HG02884 (cell line): Measurements from ENCODE around the gene FAM229A.
A peak's percentile ranks its signal among the peaks of the same experiment; 100 is the strongest.
"Not testable (repeated sequence)": the region's sequence is repeated elsewhere in the genome, so short reads cannot be mapped to it uniquely, and the experiment has no call there.

Experiments
- ATAC-seq: cut with Tn5 transposase; IDR thresholded peaks from one replicate; pipeline ENCODE4 v1.9.1; 2021; ENCODE audit warnings: mild to moderate bottlenecking, moderate library complexity; ENCODE audit not compliant: unreplicated experiment

Gene FAM229A

DNA sequence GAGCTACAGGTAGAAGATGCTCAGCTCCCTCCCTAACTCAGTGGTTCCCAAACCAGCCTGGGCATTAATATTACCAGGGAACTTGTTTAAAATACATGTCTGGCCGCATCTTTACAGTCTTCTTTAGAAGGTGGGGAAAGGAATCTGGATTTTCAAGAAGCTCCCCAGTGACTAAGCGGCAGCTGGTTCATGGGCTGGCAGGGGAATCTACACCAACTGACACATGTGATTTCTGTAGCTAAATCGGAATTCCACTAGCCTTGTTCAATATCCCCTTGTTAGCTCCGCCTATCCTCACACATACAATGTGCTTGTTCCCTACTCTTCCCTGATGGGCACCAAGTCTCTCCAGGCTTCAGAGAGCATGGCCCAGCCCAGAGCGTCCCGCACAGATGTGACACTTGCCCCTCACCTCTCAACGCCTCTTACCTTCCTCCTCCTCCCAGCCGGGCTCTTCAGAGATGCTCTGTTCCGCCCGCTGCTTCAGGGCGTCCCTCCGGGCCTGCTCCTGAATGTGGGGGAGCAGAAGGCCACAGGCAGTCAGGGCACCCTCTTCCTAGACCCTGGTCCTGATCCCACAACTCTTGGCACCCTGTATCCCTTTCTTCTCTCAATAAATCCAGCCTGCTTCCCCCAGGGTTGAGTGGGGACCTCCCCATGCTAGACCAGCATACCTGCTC is 15.4 kb upstream of the FAM229A start:
- no peak for ATAC-seq

DNA sequence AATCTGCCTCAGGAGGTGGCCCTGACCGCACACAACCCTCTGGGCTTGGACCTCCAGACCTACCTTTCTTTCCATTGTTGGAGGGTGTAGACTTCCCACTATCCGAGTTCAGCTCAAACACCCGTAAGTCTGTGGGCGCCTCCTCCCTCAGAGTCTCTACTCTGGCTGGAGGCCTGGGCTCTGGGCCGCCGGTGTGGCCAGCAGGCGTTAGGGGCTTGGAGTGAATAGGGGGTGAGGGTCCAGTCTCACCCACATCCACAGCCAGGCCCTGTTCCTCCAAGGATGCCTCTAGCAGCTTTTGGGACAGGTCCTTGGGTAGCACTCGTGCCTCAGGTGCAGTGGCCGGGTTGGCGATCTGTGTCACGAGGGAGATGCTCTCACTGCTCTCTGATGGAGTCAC is 13.9 kb upstream of the FAM229A start:
- ATAC-seq: no peak

DNA sequence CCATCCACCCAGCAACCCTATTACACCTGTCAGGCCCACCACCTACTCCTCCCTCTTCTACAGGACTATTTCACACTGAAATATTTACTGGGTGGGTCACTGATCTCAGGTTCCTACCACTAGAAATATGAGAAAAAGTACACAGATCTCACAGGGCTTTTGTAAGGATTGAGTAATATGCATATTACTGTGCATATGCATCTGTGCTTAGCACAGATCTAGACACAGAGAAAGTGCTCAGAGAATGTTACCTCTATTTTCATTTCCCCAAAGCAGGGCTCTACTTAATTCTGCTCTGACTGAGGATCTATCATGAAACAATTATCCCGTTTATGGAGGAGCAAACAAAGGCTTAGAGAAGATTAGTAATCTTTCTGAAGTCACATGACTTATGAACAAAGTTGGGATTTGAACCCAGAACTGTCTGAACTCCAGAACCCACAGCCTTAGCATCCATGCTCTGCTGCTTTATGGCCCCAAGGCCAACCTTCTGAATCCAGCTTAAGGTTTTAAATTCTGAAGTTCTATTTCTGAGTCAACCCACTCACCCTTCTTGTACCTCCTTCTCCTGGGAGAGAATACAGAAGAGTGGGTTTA is 11.8 kb upstream of the FAM229A start:
- ATAC-seq: no peak

DNA sequence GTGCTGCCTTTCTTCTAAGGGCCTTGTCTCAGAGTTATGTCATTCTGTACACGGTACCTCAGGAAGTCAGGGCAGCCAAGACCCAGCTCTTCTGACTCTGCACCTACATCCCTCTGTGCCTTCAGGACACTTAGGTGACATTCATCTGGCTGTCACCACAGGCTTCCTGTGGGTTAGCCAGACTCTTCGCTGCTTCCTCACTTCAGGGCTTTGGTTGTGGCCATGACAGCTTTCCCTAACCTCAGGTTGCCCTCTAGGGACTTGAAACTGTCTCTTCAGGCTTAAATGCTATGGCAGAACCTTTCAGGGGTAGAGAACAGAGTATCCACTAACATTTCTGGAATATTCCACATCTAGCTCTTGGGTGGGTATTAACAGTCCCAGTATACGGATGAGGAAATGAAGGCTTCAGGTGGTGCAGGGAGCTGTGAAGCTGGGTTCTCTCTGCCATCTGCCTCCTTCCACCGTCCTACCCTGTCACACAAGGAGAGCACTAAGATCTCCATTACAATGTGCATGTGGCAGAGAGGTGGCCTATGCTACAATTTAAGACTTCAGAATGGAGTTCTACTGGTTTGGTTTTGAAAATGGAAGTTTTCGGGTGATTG is 10.0 kb upstream of the FAM229A start:
- ATAC-seq: no peak

DNA sequence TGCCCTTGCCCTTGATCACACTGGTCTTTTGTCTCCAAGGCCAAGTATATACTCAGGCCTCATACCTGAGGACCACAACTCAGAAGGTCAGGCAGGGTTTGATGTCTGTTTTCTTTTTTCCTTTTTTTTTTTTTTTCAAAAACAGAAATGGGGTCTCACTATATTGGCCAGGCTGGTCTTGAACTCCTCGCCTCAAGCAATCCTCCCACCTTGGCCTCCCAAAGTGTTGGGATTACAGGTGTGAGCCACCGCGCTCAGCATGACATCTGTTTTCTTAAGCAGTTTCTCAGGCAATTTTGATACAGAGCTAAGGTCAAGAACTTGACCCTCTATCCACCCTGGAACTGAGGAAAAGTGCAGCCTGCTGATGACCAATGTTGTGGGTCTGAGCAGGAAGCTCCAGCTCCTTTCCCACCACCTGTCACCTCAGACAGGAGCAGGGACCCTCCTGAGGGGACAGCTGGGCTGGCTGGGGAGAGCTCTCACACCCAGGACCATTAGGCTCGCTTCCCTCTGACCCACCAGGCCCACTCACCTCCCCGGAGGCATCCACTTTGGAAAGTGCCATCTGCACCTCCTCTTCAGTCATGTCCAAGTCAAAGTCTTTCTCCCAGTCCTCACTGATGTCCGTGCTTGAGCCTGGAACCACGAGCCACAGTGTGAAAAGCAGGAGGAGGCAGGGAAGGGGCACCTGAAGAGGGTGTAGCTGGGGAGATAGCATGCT is 5.8 kb upstream of the FAM229A start:
- ATAC-seq: no peak

DNA sequence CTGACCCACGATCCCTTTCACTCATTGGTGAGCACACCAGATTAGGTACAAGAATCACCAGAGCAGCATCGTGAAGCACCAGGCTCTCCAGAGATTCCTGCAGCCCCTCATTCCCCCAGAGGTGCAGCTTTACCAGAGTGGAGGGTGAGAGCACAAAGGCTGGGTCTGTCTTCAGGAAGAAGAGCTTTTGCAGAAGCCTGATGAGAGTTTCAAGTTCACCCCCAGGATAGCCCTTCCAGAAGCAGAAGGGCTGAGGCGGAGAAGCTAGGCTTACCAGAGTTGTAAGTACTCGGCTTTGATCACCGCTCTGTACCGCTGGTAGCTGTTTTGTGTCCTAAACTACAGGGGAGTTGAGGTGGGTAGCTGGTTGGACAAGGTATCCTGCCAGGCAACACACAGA is 3.2 kb upstream of the FAM229A start:
- no peak for ATAC-seq

DNA sequence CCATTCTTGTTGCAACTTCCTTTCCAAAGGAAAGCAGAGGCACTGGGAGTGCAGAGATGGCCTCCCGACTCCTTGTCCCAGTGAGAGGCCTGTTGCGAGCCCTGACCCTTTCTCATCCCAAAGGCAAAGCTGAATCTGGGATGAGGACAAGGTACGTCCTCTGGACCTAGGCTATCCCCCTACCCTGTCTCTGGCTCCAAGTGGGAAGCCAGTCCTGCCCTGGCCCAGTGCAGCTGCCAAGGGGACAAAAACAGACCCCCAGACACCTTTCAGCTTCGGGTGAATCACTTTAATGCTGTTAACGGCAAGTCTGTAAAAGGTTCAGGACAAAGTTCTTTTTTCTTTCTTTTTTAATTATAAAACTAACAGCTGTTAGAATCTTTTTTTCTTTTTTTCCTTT is 2.6 kb upstream of the FAM229A start:
- ATAC-seq: no peak

DNA sequence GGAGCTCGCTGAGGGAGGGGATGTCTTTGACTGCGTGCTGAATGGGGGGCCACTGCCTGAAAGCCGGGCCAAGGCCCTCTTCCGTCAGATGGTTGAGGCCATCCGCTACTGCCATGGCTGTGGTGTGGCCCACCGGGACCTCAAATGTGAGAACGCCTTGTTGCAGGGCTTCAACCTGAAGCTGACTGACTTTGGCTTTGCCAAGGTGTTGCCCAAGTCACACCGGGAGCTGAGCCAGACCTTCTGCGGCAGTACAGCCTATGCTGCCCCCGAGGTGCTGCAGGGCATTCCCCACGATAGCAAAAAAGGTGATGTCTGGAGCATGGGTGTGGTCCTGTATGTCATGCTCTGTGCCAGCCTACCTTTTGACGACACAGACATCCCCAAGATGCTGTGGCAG is 1.4 kb upstream of the FAM229A start:
- ATAC-seq: no peak

DNA sequence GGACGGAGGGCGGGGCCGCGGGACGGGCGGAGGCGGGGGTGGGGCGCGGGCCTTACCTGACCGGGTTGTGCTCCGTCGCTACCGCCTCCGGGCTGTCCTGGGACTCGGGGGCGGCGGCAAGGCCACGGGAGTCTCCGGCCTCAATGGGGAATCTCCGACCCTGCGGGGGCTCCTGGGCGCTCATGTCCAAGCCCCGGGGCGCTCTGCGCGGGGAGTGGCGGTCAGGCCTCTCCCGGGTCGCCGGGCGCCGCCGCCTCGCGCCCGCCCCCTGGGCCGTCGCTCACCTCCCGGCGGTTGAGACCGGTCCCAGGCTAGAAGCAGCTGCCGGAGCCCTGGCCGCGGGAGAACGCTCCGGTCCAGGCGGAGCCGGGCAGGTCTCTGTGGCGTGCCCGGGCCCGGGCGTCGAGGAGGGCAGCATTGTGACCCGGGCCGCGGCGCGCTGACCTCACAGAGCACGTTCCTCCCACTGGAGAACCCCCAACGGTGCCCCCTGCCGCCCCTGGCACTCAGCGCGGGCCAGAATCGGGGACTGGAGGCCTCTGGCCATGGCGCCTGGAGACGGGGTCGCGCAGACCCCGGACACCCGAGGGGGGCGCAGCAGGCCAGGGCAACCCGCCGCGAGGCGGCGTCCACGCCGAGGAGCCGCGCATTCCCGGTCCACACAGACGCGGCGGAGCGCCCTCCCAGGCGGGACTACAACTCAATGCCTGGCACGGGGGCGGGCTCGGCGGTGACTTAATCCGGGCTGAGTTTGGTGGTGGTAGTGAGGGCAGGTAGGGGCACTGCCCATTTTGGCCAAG is 411 bp downstream of the FAM229A start:
- no peak for ATAC-seq

DNA sequence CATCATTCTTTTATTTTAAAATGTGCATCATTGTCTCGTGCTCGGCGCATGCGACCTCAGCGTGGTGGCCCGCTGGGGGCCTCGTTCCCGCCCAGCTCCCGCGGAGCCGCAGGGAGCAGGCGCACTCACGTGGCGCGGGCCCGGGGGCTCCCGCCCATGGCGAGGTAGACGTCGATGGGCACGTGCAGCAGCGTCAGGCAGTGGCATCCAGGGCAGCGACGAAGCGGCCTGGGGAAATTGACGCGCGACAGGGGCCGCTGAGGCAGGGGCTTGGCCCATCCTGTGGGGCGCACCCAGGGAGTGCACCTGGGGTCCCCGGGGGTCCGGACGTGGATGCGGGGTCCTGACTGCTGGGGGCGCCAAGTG is 994 bp downstream of the FAM229A start:
- ATAC-seq: no peak

DNA sequence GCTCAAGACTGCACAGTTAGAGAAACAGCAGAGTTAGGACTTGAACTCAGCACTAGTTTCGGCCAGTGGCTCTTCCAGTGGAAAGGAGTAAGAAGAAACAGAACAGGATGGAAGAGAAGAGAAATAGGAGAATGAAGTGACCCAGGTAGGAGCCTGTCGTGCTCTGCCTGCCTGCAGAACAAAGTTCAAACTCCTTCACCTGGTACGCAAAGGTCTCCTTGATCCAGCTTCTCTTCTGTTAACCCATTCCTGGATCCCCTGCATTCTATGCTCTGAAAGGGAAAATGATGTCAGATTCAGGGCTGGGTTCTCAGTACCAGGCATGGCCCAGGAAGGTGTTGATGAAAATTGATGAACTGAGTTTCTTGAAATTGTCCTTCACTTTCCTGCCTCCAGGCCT is 3.9 kb downstream of the FAM229A start:
- ATAC-seq: no peak

DNA sequence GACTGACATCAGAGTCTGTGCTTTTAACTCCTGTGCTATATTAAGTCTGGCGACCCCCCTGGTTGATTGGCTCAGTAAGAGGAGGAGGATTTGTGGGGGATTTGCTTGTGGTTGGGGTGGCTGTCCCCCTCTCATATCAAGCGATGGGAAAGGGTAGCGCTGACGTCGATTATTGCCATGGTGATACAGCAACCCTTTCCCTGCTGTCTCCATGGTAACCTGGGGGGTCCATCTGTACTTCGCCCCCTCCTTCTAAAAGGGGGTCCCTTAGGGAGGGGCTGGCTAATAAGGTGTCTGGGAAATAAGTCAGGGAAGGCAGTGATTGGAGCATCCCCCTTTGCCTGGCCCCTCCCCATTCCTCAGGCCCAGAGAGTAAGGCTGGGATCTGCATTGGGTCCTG is 4.7 kb downstream of the FAM229A start:
- ATAC-seq: no peak

DNA sequence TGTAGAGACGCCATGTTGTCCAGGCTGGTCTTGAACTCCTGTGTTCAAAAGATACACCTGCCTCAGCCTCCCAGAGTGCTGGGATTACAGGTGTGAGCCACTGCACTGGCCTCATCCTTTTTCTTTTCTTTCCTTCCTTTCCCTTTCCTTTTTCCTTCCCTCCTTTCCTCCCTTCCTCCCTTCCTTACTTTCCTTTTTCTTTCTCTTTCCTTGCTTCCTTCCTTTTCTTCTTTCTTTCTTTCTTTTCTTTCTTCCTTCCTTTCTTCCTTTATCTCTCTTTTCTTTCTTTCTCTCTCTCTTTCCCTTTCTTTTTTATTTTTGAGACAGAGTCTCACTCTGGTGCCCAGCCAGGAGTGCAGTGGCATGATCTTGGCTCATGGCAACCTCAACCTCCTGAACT is 5.8 kb downstream of the FAM229A start:
- ATAC-seq: no peak

DNA sequence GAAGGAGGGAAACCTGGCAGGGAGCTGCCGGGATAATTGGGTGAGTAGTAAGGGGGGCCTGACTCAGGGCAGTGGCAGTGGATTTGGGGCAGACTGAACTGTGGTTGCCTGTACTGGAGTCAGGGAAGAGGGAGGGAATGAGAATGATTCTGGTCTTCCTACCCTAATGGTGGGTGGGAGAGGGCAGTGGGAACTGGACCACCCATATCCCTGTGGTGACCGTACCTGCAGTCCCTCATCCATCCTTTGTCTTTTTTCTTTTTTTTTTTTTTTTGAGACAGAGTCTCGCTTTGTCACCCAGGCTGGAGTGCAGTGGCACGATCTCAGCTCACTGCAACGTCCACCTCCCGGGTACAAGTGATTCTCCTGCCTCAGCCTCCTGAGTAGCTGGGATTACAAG is 6.5 kb downstream of the FAM229A start:
- not testable (repeated sequence) for ATAC-seq

DNA sequence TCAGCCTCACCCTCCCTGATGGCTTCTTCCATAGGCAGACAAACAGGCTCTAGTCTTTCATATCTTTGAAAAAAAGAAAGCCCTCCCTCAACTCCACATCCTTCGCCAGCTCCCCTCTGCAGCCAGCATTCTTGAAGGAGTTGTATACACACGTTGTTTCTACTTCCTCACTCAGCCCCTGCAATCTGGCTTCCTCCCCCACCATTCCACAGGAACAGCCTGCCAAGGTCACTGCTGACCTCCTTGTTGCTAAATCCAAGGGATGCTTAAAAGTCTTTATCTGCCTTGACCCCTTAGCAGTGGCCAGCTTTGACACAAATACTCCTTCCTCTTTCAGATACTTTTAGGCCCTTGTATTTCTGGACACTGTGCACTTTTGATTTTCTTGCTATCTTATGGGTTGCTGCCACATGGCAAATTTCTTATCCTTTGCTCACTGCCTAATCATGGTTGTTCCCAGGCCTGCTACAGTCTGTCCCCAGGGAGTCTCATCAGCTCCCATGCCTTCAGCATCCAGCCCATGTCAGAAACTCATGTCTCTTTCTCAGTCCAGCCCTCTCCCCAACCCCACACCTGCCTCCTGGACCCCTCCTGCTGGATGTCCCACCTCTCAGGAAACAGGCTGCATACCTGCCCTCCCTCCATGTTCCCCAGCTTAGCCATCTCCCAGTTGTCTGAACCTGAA is 8.3 kb downstream of the FAM229A start:
- no peak for ATAC-seq

DNA sequence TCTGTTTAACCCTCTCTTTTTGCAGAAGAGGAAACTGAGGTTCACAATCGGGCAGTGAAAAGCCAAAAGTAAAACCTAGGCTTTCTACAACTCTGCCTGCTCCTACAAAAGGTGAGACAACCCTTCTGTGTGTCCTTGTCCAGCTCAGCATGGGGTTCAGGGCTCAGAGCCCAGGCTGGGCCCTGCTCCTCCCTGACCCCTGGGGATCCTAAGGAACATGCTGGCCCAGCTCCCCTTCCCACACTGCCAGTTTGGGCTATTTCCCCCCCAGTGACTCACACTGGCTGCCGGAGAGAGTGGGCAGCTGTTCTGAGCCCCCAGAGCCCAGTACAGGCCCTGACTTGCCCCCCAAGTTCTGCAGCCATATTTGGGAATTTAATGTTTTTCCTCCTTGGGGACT is 8.9 kb downstream of the FAM229A start:
- no peak for ATAC-seq

DNA sequence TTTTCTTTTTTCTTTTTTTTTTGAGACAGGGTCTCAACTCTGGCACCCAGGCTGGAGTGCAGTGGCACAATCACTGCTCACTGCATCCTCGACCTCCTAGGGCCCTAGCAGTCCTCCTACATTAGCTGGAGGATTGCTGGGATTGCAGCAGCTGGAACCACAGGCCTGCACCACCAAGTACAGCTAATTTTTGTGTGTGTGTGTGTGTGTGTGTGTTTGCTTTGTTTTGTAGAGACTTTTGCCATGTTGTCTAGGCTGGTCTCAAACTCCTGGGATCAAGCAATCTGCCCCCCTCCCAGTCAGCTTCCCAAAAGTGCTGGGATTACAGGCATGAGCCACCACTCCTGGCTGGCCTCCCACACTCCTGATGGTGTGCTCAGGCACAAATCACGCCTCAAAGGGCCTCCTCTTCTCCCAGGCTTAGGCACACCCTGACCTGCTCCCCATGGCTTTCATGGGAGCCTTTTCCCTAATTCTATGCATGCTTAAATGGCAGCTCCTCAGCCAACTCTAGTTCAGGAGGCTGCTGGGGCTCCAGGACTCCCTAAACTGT is 9.4 kb downstream of the FAM229A start:
- no peak for ATAC-seq

DNA sequence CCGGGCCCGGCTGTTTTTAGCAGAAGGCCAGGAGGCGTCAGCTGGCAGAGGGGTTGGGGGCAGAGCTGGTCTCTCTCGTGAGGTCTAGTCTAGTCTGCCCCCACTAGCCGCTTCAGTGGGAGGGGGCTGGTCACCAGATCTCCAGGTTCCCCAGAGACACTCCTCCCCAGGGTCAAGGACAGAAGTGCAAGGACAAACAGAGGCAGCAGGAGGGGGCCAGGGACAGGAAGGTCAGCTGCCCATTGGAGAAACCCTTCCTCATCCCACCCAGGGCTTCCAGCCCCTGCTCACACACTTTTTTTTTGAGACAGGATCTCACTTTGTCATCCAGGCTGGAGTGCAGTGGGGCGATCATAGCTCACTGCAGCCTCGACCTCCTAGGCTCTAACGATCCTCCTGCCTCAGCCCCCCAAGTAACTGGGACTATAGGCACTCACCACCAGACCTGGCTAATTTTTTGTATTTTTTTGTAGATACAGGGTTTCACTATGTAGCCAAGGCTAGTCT is 10.0 kb downstream of the FAM229A start:
- ATAC-seq: no peak

DNA sequence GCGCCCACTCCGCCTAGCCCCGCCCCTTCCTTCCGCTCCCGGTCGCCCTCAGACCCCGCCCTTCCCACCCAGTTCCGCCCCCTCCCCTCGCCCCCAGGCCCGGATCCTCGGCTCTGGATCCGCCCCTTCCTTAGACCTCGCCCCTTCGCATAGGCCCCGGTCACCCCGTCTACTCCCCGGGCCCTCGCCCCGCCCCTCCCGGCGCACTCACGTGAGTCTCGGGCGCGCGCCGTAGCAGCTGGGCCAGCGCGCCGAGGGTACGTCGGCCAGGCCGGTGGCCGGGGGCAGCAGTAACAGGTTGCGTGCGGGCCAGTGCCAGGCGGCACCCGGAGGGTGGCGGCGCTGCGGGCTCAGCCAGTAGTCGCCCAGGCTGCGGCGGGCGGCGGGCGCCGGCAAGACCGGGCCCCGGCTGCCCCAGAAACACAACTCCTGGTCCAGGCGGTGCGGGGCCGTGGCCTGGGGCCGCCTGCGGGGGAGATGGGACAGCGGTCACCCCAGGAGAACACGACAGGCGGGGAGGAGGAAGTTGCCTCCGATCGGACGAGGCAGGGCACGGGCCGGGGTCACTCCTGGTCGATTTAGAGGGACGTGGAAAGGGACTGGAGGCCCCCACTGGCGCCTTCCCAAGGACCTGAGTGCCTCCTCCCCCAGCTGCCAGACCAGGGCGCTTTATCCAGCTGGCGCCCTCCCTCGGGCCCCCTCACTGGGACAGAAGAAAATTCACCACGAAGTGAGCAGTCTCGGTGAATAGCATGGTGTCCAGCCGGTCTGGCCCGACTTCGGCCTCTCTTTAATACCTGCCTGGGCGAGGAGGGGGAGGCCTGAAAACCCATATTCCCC is 10.7 kb downstream of the FAM229A start:
- ATAC-seq: peak; percentile 83
